ENCODE results near the gene USP35.

GRCh38 chr11:78211565-78211964 is 22.8 kb downstream of the USP35 start:
- TF ChIP-seq CTCF (IDR thresholded peaks at IDR 0.05; ENCODE audit: low read length): no peak
- no peak for TF ChIP-seq EZH2 (IDR thresholded peaks at IDR 0.05; ENCODE audit: borderline replicate concordance, low read length)
